SK-N-SH (cell line): ENCODE measurements around the gene ADPRHL1. TPM values are rescaled to one million over a fixed set of nuclear protein-coding genes. Genes with fewer than 3 reads are reported as not detected.

Experiments
- CTCF ChIA-PET: fragments of 300-600, 350-600 bp; formaldehyde crosslinking; extraction: SDS; loops from one replicate; lab custom pipeline; 2021; lab: Yijun Ruan, JAX
- POLR2A ChIA-PET: fragments of 350-600 bp; sonication (Branson Sonifier 250); formaldehyde crosslinking; extraction: SDS; loops from one replicate; lab custom pipeline; 2020; ENCODE audit warnings: antibody characterized with exemption, inconsistent platforms; lab: Yijun Ruan, JAX
- DNase-seq: peaks from one replicate; pipeline ENCODE4 v3.0.0; 2012
- H2AFZ ChIP-seq: fragments of 200-600 bp; sonication (generic); 2 replicates; pipeline ENCODE4 v1.8.1; 2016; ENCODE audit warnings: antibody characterized with exemption, mild to moderate bottlenecking, low read depth
- H3F3A ChIP-seq: fragments of 200-600 bp; sonication (generic); replicated peaks from 2 replicates; pipeline ENCODE3; 2016; ENCODE audit warnings: antibody characterized with exemption, mild to moderate bottlenecking; ENCODE audit not compliant: insufficient read depth
- H3K27ac ChIP-seq, 2 experiments: fragments of 200-500 bp in 1 of 2; fragments of 200-600 bp in 1 of 2; sonication (Bioruptor generic) in 1 of 2; sonication (generic), shearing (Covaris generic) in 1 of 2; 2 replicates each; pipeline versions ENCODE4 v1.5.1 to v1.6.1; 2014 to 2016; ENCODE audit warnings: low read depth in 2 of 2, inconsistent platforms in 1 of 2, low read length in 1 of 2, mild to moderate bottlenecking in 1 of 2, mixed read lengths in 1 of 2
- H3K27me3 ChIP-seq: fragments of 200-600 bp; sonication (generic), shearing (Covaris generic); 2 replicates; pipeline ENCODE4 v1.6.1; 2016; ENCODE audit warnings: mixed run types; ENCODE audit not compliant: insufficient read depth
- H3K36me3 ChIP-seq, 2 experiments: fragments of 200-500 bp in 1 of 2; fragments of 200-600 bp in 1 of 2; sonication (Bioruptor generic) in 1 of 2; sonication (generic) in 1 of 2; replicated peaks in 1 of 2; 2 replicates each; pipeline versions ENCODE3 to v1.5.1; 2014 to 2016; ENCODE audit warnings: low read length in 1 of 2, mild to moderate bottlenecking in 1 of 2; ENCODE audit not compliant: insufficient read depth in 2 of 2, control insufficient read depth in 1 of 2
- H3K4me1 ChIP-seq, 2 experiments: fragments of 200-500 bp in 1 of 2; fragments of 200-600 bp in 1 of 2; sonication (Bioruptor generic) in 1 of 2; sonication (generic), shearing (Covaris generic) in 1 of 2; 2 replicates each; pipeline versions ENCODE4 v1.5.1 to v1.6.1; 2014 to 2016; ENCODE audit warnings: low read depth in 1 of 2, low read length in 1 of 2, mixed run types in 1 of 2; ENCODE audit not compliant: insufficient read depth in 2 of 2, control insufficient read depth in 1 of 2
- H3K4me2 ChIP-seq: fragments of 200-600 bp; sonication (generic), shearing (Covaris generic); 2 replicates; pipeline ENCODE4 v1.6.1; 2017; ENCODE audit warnings: mixed run types
- H3K4me3 ChIP-seq, 2 experiments: fragments of 200-500 bp in 1 of 2; fragments of 200-600 bp in 1 of 2; sonication (Bioruptor generic) in 1 of 2; sonication (generic), shearing (Covaris generic) in 1 of 2; 2 replicates each; pipeline versions ENCODE4 v1.5.1 to v1.8.1; 2014 to 2016; ENCODE audit warnings: low read depth in 2 of 2, inconsistent platforms in 1 of 2, low read length in 1 of 2, mild to moderate bottlenecking in 1 of 2, mixed read lengths in 1 of 2, moderate library complexity in 1 of 2
- H3K79me2 ChIP-seq: fragments of 200-600 bp; sonication (generic); 2 replicates; pipeline ENCODE4 v1.8.1; 2017; ENCODE audit warnings: mild to moderate bottlenecking; ENCODE audit not compliant: insufficient read depth
- H3K9ac ChIP-seq: fragments of 200-600 bp; sonication (generic); 2 replicates; pipeline ENCODE4 v1.6.1; 2017; ENCODE audit warnings: mixed run types
- H3K9me2 ChIP-seq: fragments of 200-600 bp; sonication (generic); 2 replicates; pipeline ENCODE4 v1.6.1; 2017; ENCODE audit warnings: mixed run types
- H3K9me3 ChIP-seq: fragments of 200-600 bp; sonication (generic); 2 replicates; pipeline ENCODE4 v1.6.1; 2017; ENCODE audit warnings: mixed run types, mild to moderate bottlenecking, moderate library complexity
- H4K20me1 ChIP-seq: fragments of 200-600 bp; sonication (generic); 2 replicates; pipeline ENCODE4 v1.6.1; 2017; ENCODE audit warnings: mild to moderate bottlenecking, mixed run types; ENCODE audit not compliant: insufficient read depth
- EZH2phosphoT487 ChIP-seq: fragments of 200-600 bp; sonication (generic); IDR thresholded peaks from 2 replicates; pipeline ENCODE4 v1.6.1; 2017; ENCODE audit warnings: low read depth, mixed run types, mild to moderate bottlenecking, antibody characterized with exemption, moderate library complexity, borderline replicate concordance
- FOSL2 ChIP-seq: IDR thresholded peaks from 2 replicates; pipeline ENCODE4 v1.4.0; 2012; ENCODE audit warnings: low read depth, mild to moderate bottlenecking, moderate library complexity, borderline replicate concordance
- FOXM1 ChIP-seq: IDR thresholded peaks from 2 replicates; pipeline ENCODE4 v1.4.0; 2012; ENCODE audit warnings: low read depth, mild to moderate bottlenecking
- MEF2A ChIP-seq: IDR thresholded peaks from 2 replicates; pipeline ENCODE4 v1.4.0; 2012; ENCODE audit warnings: low read depth, borderline replicate concordance
- MXI1 ChIP-seq: IDR thresholded peaks from 2 replicates; pipeline ENCODE4 v1.6.1; 2012; ENCODE audit warnings: mild to moderate bottlenecking, low read depth, low read length, improper control_type of control experiment
- RAD21 ChIP-seq: IDR thresholded peaks from 2 replicates; pipeline ENCODE4 v1.6.1; 2012; ENCODE audit warnings: mild to moderate bottlenecking, low read length
- RFX5 ChIP-seq: IDR thresholded peaks from 2 replicates; pipeline ENCODE4 v1.6.1; 2012; ENCODE audit warnings: mild to moderate bottlenecking, improper control_type of control experiment, low read length
- SIN3A ChIP-seq: IDR thresholded peaks from 2 replicates; pipeline ENCODE4 v1.6.1; 2012; ENCODE audit warnings: low read depth, mild to moderate bottlenecking, low read length, moderate library complexity, borderline replicate concordance
- WGBS: methylation state at CpG from one replicate; pipeline ENCODE4 v1.1.6; 2017; ENCODE audit warnings: low lambda C conversion rate; 5-methylcytosine and 5-hydroxymethylcytosine counted together
- polyA plus RNA-seq, 3 experiments: library from polyadenylated mRNA; depleted of rRNA; stranded (reverse); fragments of >200 nt; gene quantifications; 2 replicates each; pipeline ENCODE4 v1.2.3, GENCODE V29; 2012
- TF ChIP-seq, protein P1 (sequence below): IDR thresholded peaks from 2 replicates; pipeline ENCODE4 v1.4.0; 2012; ENCODE audit warnings: low read depth, borderline replicate concordance
- TF ChIP-seq, protein P2 (sequence below): IDR thresholded peaks from 2 replicates; pipeline ENCODE4 v1.6.1; 2012; ENCODE audit warnings: mild to moderate bottlenecking, low read depth, low read length, moderate library complexity
- TF ChIP-seq, protein P3 (sequence below): fragments of 150-350 bp; IDR thresholded peaks from 2 replicates; pipeline ENCODE4 v1.6.1; 2016; ENCODE audit warnings: mild to moderate bottlenecking, low read depth, low read length
- TF ChIP-seq, protein P4 (sequence below): IDR thresholded peaks from 2 replicates; pipeline ENCODE4 v1.4.0; 2012; ENCODE audit warnings: low read depth, borderline replicate concordance

Gene ADPRHL1
- polyA plus RNA-seq, 1 of the 3 experiments (the other 2 are of a cell fraction): 1.0 TPM

DNA sequence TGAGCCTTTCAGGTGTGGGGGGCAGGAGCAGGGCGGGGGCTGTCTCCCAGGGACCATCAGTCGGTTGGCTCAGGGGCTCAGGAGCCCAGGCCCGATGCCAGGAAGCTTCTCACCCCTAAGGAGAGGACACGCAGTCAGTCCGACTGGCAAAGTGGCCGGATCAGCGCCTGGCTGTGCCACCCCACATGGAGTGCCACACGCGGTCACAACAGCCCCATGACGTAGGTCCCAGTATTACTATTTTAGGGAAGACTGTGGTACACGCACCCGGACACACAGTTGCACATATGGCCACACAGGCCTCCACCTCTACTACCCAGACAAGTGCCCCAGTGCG lies 60.1 kb downstream of the ADPRHL1 start:
- CTCF ChIA-PET: interaction anchor here (0.9 to 1.8 kb wide), 4 partner anchors 104 to 450 kb away, joined by 3 to 10 read pairs (median 4); no protein-coding TSS in a partner anchor
- Histone ChIP-seq H2AFZ (peak overlapping the region; percentile 92; the same call in 1 of the 2 replicates), H3K9ac (peak overlapping the region; percentile 63), H3K27me3 (no peaks in the 10 kb centered on the region), H3K27ac (no peak overlapping the region; a peak in 1 of 4 replicates), H3K79me2 (no peaks in the 10 kb centered on the region), H3K4me2 (peak overlapping the region; percentile 85), H4K20me1 (no peaks in the 10 kb centered on the region), H3K9me2 (no peaks in the 10 kb centered on the region), H3K4me3 (peak overlapping the region; percentile 71 to 75), H3K4me1 (peaks cover 0 to 9% of the 10 kb centered on the region in 2 experiments; a peak in 1 of 4 replicates), H3K36me3 (peaks cover 0 to 4% of the 10 kb centered on the region in 2 experiments), H3F3A (no peaks in the 10 kb centered on the region), H3K9me3 (no peaks in the 10 kb centered on the region)
- no peak for DNase-seq
- TF ChIP-seq SIN3A (no peak), RFX5 (no peak), EZH2phosphoT487 (no peak), FOXM1 (no peak), MXI1 (no peak), RAD21 (no peak), FOSL2 (no peak), MEF2A (no peak)
- TF ChIP-seq, protein P1, sequence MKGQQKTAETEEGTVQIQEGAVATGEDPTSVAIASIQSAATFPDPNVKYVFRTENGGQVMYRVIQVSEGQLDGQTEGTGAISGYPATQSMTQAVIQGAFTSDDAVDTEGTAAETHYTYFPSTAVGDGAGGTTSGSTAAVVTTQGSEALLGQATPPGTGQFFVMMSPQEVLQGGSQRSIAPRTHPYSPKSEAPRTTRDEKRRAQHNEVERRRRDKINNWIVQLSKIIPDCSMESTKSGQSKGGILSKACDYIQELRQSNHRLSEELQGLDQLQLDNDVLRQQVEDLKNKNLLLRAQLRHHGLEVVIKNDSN: no peak
- TF ChIP-seq, protein P2, sequence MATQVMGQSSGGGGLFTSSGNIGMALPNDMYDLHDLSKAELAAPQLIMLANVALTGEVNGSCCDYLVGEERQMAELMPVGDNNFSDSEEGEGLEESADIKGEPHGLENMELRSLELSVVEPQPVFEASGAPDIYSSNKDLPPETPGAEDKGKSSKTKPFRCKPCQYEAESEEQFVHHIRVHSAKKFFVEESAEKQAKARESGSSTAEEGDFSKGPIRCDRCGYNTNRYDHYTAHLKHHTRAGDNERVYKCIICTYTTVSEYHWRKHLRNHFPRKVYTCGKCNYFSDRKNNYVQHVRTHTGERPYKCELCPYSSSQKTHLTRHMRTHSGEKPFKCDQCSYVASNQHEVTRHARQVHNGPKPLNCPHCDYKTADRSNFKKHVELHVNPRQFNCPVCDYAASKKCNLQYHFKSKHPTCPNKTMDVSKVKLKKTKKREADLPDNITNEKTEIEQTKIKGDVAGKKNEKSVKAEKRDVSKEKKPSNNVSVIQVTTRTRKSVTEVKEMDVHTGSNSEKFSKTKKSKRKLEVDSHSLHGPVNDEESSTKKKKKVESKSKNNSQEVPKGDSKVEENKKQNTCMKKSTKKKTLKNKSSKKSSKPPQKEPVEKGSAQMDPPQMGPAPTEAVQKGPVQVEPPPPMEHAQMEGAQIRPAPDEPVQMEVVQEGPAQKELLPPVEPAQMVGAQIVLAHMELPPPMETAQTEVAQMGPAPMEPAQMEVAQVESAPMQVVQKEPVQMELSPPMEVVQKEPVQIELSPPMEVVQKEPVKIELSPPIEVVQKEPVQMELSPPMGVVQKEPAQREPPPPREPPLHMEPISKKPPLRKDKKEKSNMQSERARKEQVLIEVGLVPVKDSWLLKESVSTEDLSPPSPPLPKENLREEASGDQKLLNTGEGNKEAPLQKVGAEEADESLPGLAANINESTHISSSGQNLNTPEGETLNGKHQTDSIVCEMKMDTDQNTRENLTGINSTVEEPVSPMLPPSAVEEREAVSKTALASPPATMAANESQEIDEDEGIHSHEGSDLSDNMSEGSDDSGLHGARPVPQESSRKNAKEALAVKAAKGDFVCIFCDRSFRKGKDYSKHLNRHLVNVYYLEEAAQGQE: no peak
- TF ChIP-seq, protein P3, sequence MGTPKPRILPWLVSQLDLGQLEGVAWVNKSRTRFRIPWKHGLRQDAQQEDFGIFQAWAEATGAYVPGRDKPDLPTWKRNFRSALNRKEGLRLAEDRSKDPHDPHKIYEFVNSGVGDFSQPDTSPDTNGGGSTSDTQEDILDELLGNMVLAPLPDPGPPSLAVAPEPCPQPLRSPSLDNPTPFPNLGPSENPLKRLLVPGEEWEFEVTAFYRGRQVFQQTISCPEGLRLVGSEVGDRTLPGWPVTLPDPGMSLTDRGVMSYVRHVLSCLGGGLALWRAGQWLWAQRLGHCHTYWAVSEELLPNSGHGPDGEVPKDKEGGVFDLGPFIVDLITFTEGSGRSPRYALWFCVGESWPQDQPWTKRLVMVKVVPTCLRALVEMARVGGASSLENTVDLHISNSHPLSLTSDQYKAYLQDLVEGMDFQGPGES: no peak
- TF ChIP-seq, protein P4, sequence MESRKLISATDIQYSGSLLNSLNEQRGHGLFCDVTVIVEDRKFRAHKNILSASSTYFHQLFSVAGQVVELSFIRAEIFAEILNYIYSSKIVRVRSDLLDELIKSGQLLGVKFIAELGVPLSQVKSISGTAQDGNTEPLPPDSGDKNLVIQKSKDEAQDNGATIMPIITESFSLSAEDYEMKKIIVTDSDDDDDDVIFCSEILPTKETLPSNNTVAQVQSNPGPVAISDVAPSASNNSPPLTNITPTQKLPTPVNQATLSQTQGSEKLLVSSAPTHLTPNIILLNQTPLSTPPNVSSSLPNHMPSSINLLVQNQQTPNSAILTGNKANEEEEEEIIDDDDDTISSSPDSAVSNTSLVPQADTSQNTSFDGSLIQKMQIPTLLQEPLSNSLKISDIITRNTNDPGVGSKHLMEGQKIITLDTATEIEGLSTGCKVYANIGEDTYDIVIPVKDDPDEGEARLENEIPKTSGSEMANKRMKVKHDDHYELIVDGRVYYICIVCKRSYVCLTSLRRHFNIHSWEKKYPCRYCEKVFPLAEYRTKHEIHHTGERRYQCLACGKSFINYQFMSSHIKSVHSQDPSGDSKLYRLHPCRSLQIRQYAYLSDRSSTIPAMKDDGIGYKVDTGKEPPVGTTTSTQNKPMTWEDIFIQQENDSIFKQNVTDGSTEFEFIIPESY: no peak
- POLR2A ChIA-PET: no interaction called here
- 90% methylated on average over 11 of the region's 13 CpGs for WGBS
